ENCODE results near the gene ZNF462.
"Not testable (repeated sequence)": the region's sequence is repeated elsewhere in the genome, so short reads cannot be mapped to it uniquely, and the experiment has no call there.

The ZNF462 gene

DNA sequence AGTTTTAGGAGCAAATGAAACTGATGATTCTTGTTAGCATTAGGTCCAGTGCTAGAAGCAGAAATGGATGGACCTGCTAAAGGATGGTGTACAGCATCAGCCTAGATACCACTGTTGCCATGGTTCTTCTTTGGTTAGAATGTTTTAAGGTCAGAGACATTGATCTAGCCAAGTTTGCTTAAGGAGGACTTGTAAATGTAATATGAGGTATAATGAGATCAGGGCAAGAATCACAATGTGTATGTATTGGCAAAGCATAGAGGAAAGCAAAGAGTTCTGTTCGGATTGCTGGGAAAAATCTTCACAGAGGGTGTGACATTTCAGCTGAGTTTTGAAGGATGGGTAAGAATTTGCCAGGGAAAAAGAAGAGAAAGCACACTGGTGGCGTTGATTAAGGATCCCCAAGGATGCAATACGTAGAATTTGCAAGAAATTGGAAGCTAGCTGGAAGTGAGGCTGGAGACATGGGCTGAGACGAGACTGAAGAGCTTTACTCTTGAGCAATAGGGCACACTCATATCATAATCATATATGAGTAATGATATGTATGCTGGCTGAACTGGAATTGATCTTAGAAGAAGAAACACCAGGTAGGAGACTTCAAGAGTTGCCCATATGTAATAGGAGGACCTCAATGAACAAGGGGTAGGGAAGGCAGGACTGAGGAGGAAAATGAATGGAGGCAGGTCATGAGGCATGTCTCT is 102.0 kb downstream of the ZNF462 start:
- no peak for DNase-seq

DNA sequence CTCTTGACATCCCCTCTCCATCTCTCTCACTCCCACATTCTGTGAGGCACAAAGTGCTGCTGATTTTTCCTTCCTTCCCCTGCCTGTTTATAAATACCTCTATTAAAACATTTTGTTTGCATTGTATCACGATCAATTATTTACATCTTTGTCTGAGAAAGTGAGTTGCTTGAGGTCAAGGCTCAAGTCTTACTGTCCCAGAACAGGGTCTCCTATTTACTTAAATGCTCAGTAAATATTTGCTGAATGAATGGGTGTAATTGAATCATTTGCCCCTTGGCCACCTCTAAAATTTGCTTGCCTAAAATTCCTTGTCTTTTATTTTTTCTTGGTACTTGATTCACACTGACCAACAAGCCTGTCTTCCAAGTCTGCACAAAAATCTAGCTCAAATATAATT is 103.5 kb downstream of the ZNF462 start:
- no peak for DNase-seq

DNA sequence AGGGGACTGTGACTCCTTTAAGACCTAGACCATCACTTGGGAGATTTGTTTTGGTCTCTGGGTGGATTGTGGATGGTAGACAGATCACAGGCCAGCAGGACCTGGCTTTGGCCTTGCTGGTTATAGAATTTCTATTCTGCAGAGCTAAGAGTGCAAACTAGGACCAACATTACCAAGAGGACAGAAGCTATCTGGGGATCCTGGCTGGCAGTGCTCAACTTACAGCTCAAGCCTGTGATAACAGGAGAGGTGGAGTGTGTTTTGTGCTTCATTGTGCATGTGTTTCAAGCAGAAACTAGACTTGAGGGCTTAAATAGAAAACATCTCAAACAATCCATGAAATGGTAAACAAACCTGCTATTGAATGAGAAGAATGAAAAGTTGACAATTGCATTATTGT is 106.7 kb downstream of the ZNF462 start:
- no peak for DNase-seq

DNA sequence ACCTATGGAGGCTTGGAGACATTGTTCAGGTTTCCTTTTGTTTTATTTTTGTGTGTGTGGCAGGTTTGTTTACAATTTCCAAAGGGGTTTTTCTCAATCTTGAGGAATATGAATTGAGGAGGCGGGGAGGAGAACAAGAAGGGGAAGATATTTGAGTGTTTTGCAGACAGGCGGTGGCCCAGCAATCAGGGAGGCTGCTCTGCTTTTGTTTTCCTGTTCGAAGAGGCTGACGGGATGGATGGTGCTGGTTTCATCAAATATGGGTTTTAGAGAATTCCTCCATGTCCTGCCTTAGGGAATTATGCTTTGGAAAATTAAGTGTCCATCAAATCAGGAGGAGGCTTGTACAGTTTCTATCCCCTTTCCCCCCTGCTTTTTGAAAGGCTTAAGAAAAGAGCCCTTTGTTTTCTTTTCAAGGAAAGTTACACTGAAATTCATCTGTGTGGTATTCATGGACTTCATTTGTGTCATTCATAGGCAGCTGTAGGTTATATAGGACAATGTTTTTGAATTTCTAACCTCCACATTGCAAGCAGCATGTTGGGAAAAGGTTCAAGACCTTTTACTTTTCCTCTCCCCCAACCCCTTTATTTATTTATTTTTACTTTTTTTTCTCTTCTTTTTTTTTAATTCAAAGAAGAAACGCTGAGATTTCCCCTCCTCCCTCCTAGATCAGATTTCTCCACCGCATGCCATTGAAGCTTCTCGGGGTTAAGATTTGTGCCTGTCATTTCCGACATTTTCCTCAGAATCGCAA is 107.4 kb downstream of the ZNF462 start:
- DNase-seq, result no peak

DNA sequence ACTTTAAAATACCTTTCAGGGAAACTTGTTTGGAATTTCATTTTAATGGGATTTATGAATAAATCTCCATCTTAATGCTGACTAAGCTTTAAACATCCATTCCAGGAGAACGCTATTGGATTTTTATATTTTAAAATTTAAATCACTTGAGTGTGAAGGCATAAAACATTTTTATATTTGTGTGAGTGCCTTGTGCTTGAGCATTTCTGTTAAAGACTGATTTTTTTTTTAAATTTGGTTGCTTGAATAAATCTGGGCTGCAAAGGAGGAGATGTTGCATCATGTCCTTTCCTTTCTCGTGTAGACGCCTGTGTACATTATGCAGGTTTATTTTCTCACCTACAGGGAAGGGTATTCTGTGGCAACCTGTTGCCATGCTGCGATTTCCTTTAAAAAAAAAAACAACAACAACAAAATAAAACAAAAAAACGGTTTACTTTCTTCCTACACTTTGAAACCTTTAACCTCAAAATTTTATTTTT is 108.1 kb downstream of the ZNF462 start:
- DNase-seq, result no peak

DNA sequence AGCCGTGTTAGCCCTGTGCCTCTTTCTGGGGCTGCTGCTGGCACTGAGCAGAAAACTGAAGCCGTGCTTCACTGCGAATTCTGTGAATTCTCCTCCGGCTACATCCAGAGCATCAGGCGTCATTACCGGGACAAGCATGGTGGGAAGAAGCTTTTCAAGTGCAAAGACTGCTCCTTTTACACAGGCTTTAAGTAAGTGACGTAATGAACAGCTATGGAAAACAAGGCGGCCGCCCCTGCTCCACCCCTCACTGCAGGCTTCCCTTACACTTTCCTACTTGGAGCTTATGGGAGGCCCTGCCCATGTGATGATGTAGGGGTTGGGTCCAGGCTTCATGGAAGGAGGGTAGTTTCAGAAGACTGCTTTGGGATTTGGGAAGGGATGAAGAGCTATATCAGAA is 109.1 kb downstream of the ZNF462 start:
- no peak for DNase-seq

DNA sequence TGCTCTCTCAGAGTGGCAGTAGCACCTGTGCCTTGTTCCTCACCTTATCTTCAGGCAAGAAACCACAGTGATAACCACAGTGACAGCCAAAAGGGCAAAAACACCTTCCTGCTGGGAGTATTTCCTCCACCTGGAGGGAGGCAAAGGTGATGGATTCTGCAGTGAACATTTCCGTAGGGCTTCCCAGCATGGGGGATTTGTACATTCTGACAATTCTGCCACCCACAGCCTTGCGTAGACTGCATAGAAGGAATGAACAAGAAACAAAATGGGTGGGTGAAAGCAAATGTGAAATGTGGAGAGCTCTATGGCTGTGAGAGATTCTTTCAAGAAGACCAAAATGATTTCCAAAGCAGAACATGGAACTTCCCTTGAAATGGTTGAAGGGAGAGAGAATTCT is 111.4 kb downstream of the ZNF462 start:
- DNase-seq, result no peak

DNA sequence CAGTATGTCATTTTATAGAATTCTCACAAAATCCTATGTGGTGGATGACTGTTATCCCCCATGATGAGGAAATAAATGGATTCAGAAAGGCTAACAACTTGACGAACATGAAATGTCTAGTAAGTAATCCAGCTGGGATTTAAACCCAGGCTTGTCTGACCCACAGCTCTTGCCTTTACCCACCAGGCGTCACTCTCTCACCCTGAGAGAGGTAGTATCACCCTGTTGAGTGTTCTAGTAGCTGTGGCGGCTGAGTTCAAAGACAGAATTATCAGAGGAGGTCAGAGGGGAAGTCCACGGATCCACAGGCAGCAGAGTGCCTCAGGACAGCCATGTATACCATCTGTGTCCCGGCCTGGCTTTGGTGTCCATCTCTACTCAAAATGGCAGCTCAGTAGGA is 113.8 kb downstream of the ZNF462 start:
- DNase-seq, result no peak

DNA sequence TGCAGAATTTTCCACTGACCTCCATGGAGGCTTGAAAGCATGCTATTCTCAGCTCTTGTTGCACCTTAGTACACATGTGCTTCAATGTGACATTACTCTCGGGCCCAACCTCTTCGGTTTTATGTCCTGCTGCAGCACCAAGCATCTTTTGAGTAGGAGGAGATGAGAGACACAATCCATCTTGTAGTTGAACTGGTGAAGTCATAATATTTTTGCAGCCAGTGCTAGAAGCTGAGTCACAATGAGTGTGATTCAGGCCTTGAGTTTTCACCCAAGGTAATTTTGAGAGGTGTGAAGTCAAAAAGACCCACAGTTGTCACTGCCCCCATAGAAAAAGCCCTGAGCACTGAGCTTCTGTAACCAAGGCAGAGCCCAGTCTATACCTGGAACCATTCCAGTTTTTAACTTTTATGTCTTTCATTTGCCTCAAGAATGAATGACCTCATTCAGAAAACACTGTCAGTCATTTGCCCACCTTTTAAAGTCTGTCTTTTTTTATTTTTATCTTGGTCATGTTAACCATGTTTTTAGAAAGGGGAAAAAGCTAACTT is 117.7 kb downstream of the ZNF462 start:
- no peak for DNase-seq

DNA sequence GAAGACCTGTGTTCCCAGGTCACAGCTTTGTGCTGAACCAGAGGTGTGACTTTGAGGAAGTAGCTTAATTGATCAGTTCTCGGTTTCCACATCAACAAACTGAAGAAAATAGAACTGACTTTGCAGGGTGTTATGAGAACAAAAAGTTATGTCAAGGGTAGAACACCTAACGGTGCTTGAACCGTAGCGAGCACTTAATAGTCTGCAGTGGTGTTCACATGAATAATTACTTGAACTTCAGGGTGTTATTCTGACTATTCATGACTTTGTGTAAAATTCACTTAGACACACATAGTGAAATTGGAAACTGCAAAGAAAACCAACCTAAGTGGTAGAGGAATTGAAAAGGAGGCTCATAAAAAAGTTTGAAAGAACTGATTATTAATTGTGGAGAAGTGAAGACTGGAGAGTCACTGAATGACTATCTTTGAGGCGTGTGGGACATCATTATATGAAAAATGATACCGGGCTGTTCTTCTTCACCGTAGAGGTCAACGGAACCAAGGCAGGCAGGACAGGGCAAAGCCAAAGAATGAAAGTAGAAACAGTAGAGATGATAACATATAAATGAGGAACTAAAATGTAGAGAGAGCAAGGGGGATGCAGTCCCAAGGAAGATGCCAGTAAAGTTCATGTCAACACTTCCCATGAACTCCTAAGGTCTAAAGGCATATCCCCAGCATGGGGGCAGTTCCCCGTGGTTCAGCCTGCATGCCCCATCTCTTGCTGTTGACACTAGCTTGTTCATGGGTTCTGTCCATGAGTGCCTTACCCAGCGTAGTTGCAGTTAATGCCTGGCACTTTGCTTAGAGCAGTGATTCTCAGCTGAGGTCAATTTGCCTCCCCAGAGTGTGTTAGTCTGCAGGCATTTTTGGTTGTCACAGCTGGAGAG is 118.7 kb downstream of the ZNF462 start:
- DNase-seq, result no peak

DNA sequence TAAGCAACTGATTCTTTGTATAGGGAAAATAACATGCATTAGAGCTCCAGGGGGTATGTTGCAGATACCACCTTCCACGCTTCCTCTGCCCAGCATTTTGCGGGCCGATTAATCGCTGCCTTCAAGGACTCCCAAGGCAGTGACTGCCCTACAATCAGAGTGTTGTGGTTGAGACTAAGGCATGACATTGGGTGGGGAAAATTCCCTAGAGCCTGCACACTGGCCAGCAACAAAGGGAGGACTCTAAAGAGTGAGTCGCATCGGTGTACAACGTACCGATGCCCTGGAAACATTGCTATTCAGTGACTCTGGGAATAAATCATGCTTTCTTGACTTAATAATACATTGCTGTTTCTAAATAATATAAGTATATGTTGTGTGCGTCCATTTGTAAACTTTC is 119.7 kb downstream of the ZNF462 start:
- DNase-seq, result no peak

DNA sequence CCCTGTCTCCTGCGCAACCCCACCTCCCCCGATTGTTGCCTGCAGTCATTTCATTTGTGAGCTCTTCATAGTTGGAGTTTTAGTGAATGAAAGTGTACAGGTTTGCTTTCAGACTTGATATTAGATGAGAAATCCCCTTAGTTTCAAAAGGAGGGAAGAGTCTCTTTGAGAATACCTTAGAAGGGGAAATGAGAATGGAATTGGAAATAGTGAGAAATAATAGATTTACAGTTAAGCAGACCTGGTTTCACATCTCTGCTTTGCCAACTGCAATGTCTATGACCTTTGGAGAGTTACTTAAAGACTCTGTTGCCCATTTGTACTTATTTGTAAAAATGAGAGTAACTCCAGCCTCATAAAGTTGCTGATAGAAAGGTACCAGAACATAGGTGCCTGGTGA is 120.4 kb downstream of the ZNF462 start:
- DNase-seq, result no peak

DNA sequence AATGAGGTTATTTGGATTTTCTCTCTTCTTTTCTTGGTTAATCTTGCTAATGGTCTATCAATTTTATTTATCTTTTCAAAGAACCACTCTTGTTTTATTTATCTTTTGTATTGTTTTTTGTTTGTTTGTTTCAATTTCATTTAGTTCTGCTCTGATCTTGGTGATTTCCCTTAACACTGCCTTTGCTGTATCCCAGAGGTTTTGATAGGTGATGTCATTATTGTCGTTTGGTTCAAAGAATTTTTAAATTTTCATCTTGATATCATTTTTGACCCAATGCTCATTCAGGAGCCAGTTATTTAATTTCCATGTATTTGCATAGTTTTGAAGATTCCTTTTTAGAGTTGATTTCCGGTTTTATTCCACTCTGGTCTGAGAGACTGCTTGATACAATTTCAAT is 126.9 kb downstream of the ZNF462 start:
- not testable (repeated sequence) for DNase-seq

DNA sequence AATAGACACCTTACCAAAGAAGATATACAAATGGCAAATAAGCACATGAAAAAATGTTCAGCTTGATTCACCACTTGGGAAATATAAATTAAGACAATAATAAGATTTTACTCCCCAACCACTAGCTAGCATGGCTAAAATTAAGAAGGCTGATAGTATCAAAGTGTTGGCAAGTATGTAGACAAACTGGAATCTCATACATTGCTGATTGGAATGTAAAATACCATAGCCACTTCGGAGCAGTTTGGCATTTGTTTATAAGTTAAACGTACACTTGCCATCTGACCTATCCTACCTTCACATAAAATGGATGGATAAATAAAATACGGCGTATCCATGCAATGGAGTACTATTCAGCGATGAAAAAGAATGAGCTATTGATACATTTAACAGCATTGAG is 129.2 kb downstream of the ZNF462 start:
- no peak for DNase-seq

DNA sequence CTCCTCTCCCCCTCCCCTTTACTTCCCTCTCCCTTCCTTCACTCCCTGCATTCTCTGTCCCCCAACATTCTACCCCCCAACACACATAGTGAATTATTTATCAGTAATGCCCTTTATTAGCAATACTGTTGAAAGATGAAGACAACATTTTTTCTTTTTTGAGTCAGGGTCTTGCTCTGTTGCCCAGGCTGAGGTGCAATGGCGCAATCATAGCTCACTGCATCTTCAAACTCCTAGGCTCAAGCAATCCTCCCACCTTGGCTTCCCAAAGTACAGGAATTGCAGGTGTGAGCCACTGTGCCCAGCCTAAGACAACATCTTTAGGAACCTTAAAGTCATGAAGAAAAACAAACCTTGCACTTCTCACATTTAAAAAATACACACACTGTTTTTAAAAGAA is 130.6 kb downstream of the ZNF462 start:
- DNase-seq, result no peak

DNA sequence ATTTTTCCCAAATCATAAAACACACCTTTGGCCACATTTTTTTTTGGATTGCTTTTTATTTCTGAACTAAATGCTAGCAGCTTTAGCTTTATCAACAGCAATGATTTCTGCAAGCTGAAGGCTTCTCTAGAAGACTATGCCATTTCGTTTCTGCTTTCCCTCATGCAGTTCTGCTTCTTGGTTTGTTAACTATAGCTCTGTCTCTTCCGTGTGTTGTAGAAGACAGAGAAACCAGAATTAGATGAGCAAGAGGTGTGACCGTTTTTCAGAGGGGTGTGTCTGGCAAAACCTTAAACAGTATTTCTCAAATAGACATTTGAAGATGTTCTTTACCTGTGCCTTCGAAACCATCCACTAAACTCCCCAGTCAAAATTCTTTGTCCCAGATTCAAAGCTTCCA is 131.5 kb downstream of the ZNF462 start:
- DNase-seq, result no peak

DNA sequence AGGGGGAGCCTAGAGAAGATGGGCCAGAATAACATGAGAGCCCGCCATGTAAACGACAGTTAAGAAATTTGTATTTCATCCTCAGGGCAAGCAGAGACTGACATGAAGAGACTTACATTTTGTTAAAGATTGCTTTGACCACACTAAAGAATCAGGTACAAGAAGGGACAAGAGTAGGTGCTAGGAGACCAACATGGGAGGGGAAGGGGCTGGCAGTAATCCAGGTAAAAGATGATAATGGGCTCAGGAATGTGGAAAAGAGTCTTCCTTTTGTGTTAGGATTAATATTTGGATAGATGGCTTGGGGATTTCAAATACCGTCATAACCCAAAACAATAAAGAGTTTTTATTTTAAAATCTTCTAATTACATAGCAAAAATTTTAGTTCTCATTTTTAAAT is 137.3 kb downstream of the ZNF462 start:
- DNase-seq, result no peak

DNA sequence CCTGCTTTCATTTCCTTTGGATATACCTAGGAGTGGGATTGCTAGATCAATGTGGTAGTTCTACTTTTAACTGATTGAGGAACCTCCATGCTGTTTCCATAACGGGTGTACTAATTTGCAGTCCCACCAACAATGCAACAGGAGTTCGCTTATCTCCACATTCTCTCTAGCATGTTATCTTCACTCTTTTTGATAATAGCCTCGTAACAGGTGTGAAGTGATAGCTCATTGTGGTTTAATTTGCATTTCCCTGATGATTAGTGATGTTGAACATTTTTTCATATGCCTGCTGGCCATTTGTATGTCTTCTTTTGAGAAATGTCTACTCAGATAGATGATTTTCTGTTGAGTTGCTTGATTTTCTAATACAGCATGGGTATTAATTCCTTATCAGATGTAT is 142.2 kb downstream of the ZNF462 start:
- DNase-seq, result no peak

DNA sequence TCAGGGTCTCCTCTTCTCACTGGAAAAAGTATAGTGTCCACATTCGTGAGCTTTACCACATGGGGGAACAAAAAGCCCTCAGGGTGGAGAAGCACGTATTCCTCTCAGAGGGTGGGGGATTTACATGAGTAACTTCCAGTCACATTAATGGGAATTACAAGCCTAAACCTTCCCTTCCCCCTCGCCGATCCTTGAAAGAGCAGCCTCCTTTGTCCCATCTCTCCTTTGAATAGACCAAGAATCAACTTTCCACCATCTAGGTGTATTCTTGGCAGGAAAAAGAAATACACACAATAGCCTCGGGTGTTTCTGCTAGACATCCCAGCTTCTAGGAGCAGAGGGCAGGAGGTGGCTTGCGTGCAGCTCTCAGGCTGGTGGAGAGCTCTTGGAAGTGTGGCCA is 144.4 kb downstream of the ZNF462 start:
- no peak for DNase-seq

DNA sequence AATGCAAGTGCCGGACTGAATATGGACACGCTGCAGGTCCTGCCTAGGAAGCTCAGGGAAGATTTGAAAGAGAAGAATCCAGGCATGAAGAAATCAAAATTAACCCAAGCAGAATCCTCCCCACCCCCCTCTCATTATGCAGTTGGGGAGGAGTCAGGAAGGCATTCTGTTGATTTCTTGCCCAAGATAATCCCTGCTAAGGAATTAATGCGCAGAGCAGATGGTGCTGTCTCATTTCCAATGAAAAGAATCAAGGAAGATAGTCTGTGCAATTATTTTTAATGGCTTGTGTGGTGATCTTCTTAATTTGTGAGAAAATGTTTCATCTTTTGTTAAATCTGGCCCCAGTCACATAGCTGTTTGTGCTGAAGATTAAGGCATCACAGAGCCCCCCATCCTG is 145.0 kb downstream of the ZNF462 start:
- no peak for DNase-seq

DNA sequence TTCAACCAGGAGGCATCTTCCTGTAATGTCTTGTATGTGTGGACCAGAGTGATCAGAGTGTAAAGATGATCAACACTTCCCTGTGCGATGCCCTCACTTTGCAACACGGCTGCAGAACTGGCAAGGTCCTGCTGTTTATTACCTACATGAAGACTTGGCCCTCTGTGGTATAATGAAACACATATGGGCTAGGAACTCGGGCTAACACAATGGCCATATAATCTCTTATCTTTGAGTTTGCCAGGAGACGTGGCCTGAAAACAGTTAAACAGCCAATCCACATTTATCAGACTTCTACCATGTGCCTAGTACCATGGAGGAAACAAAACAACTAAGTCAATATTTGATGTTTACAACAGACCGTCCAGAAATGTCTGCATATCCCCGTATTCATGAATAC is 145.5 kb downstream of the ZNF462 start:
- DNase-seq, result no peak

DNA sequence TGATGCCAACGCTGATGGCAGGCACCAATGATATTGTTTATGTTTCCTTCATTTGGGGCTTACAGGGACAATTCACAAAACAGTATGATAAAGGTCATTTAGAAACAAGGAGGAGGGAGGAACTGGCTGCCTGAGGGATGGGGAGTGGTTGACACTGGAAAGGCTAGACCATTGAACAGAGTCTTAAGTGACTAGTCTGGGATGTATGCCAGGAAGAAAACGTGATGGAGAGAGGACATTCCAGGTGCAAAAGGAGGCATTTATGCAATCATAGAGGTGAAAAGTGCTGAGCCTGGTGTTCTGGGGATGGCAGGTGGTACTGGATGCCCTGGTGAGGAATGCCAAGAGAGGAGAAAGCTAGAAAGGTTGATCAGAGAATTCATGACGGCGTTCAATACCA is 153.4 kb downstream of the ZNF462 start:
- no peak for DNase-seq

DNA sequence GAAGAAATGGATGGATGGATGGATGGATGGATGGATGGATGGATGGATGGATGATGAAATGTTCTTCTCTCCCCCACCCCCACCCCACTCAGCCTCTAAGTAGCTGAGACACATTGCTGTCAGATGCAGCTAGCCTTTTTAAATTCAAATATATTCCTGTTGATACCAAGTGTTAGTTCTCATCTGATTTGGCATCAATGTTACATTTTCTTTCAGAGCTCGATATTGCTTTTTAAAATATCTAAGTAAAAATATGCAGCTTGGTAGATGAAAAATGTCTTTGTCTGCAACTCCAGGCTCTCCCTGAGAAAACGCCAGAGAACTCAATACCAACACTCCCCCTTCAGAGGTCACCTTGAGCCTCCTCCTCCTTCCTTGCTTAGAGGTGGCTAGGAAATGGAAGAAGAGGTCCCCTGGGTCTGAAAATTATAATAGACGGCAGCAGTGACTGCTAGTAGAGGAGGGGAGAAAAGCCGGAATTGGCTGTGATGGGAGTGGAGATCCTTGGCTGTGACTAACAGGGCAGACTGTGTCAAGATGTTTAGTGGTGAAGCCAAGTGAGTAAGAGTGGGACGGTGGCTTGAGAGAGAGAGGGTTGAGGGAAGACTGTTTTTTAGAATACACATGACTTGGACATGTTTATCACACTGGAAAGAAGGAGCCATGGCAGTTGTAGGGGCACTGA is 156.0 kb downstream of the ZNF462 start:
- DNase-seq, result no peak
